CD4-positive, alpha-beta T cell treated with Interleukin-2 at 100 ng/mL for 4 hours (primary cell): ENCODE measurements around the gene FMN2.

ENCODE experiments used
- DNase-seq: peaks from one replicate; pipeline ENCODE4 v3.0.0-alpha.2; 2020; ENCODE audit warnings: low spot score

FMN2 gene

DNA sequence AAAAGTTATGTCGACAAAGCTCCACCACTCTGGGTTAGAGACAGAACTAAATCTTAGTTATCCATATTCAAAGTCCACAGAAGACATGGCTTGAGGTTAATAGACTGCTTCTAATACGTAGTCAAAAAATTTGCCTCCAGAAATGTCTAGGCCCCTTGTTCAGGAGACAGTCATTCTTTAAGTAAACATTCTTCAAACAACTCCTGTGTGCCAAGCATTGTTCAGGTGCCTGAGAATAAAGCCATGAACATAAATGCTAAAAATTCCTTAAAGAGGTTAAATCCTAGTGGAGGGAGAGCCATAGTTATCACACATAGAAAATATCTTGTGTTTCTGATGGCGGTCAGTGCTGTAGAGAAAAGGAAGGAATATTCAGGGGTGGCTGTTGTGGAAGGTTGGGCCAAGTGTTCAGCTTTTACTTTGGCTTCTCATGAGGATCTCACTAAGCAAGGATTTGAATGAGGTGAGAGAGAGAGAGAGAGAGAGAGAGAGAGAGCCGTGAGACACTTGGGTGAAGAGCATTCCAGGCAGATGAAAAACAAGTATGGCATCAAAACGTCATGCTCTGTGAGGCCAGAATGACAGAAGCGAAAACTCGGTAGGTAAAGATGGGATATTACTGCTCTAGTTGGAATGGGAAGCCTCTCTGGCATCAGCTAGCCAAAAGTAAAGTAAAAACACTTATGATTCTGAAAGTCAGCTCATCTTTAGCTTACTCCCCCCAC is 333.2 kb downstream of the FMN2 start:
- no peak for DNase-seq

DNA sequence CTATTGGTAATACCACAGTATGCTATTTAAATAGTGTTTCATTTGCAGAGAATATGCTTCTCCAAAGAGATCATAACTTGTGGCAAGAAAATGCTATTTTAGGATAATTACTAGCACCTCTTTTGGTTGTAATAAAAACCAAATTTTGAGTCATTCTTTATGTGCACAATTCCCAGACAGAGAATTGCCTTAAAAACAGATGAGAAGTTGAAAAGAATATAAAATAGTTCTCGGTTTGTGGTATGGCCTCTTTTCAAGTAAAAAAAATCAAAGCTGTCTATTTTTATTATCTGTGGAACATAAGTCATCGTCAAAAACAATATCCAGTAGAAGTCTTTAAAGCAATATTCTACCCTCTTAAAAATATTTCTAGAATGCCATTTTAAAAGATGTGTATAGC is 334.4 kb downstream of the FMN2 start:
- no peak for DNase-seq

DNA sequence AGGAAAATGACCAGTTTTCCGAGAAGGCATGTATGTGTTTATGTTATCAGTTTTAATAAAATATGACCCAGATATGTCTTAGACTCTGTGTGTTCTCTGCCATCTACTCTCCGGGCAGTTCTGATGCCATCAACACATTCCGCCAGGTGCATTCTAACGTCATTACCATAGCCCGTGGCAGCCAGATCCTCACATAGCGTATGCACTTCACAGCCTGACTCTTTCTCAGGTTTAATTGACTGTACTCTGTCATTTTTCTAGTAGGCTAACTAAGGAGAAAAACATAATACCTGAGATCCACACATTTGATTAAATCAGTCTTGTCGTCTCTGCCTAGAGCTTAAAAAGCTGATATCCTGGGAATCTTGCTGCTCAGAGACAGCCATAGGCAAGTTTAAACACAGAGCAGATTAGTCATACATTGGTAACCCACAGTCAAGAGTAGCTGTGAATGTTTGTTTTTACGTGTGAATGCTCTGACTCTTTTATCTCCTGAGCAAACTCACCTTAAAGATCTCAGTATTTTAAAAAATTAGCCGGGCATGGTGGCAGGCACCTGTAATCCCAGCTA is 344.4 kb downstream of the FMN2 start:
- no peak for DNase-seq

DNA sequence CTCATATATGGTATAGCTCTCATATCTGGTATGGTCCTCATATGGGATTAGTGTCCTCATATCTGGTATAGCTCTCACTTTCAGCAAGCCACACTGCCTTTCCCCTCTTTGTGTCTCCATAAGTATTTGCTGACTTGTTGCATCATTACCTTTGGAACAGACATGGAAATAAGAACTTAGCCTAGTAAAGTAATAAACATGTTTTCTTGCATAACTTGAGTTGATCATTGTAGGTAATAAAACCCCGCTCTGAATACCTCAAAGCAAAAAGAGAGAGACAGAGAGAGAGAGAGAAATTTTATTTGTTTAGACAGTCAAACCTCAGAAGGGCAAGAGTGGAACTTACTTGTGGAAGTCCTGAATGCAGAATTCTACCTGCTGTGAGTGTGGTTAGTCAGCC is 350.0 kb downstream of the FMN2 start:
- DNase-seq = no peak

DNA sequence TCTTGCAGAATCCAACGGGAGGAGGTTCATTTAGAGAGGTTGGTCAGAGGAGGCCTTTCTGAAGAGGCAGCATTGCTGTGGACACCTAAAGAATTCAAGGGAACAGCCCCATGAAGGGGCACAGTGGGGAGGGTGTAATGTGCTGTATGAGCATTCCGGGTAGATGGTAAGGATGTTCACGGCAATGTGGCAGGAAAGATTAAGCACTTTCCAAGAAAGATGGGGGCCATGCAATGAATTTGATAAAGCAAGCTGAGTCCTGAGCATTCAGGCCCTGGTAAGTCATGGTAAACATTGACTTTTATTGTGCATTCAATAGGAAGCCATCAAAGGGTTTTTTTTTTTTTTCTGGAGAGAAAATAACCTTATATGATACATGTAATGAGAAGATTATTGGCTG is 353.7 kb downstream of the FMN2 start:
- DNase-seq = no peak

DNA sequence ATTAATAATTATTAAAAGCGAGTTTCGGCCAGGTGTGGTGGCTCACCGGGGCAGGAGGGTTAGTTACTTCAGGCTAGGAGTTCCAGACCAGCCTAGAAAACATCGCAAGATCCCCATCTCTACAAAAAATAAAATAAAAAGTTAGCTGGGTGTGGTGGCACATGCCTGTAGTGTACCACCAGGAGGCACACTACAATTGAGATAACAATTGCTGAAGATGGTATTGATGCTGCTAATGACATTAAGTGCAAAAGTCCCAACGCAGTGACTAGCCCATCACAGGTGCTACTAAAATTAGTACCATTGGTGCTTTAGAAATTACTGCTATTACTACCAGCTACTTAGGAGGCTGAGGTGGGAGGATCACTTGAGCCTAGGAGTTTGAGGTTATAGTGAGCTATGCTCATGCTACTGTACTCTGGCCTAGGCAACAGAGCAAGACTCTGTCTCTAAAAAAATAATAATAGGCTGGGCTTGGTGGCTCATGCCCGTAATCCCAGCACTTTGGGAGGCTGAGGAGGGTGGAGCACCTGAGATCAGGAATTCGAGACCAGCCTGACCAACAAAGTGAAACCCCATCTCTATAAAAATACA is 363.6 kb downstream of the FMN2 start:
- DNase-seq = peak; percentile 28

DNA sequence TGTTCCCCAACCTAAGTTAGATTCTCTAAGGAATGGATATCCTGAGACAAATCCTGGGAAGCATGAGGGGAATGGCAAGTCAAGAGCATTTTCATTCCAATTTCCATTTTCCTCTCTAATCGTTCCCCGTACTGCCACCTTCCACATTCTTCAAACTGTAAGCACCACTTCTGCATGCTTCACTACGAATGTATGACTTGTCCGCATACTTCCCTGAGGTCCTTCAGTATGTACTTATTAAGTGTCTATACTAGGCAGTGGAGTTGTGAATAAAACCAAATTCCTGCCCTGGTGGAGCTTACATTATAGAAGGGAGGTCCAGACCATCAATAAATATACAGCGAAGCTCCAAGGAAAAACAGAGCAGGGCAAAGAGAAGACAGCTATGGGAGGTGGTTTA is 365.5 kb downstream of the FMN2 start:
- no peak for DNase-seq

DNA sequence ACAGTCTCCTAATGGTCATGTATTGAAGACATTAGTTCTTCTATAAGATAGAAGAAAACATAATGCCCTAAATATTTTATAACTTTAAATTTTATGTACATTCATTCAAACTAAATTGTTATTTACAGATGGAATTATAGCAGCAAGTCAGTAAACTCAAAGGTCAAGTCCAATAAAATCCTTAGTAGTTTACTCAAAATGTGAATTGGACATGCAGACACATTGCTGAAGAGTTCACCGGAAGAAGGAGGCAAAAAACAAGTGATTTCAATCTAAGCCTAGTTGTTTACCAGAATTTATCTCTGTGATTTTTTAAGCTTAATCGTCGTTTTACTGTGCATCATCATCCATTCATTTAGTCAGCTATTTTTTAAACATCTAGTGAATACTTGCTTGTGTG is 370.6 kb downstream of the FMN2 start:
- no peak for DNase-seq

DNA sequence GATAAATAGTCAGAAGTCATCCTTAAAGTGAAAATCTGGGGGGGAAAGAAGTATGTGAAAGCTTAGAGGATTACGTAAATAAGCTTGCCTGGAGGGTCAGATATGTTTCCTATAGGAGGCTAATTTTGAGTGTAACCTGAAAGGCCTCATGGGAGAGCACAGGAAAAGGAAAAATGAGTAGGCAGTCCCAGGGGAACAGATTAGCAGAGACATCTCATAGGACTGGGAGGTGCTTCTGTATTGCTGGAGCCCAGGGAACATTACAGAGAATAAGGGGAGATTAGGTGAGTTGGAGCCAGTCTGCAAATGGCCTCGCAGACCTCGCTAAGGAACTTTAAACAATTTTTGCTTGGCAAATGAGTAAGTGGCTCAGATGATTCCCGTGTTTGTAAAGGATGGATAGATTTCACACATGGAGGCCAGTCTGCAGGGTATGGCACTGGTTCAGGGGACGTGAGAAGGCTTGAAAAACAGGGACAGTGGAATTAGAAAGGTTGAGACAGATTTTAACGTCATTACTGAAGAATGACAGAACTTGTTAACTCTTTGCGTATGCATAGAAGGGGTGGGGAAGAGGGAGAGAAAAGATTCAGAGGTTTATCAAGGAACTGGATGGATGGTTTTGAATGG is 371.2 kb downstream of the FMN2 start:
- no peak for DNase-seq

DNA sequence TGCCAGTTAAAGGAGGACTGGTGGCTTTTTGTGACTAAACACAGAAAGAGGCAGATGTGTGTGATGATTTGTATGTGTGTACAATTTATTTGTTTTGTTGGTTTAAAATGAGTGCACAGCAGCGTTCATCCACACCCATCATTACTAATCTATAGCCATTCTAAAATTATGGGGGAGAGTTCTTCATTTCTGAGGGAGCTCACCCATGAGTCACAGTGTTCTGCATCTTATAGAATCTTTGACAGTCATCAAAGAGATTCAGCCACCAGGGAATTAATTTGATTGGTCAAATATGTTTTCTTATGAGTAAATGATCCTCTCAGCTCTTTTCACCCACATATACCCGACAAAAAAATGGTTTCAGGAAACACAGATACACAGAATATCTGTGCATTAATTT is 372.4 kb downstream of the FMN2 start:
- DNase-seq = no peak

DNA sequence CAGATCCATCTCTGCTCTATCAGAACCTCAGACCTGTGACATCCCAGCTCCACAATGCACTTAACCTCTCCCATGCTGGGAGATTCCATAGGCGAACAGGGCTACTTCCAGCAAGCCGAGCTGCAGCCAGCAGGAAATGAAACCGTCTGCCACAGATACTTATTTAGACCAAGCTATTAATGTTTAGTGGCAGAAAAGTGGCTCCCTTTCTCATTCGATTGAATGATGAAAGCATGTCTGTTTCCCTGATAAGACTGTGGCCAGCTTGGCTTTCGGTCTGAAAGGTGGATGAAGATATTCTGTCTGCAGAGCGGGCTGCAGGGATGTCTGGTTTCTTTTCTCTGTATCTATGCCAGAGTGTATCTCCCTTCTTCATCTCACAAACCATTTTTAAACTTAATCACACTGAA is 373.9 kb downstream of the FMN2 start:
- no peak for DNase-seq

DNA sequence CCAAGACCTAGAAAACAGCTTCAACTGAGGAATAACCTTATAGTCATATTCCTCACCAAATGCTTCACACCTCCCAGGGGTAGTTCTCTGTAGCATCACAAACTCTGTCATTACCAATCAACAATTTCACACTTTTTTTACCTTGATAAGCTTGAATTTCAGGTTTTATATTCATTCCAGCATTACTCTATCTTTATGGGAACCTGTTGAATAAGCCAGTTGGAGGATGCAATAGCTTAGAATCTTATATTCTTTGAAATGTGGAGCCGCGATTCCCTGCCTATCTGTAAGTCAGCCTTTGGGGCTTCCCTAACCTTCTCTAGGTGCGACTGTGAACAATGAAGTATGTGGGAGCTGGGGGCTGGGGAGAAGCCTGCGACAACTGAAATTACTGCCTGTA is 374.8 kb downstream of the FMN2 start:
- DNase-seq = no peak

DNA sequence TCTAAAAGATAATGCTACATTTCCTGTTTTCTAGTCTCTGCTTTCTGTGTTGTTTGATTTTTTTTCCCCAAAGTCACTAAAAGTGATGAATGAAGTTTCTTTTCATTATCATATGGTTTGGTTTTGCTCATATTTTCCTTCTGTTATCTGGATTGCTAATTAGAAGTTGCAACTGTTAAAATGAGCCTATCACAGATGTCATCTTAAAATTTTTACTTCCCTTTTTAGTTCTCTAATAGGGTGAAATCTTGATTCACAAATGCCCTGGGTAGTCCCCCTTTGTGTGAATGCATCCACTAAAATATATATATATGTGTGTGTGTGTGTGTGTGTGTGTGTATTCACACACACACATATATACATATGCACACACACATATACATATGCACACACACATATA is 376.2 kb downstream of the FMN2 start:
- DNase-seq = no peak

DNA sequence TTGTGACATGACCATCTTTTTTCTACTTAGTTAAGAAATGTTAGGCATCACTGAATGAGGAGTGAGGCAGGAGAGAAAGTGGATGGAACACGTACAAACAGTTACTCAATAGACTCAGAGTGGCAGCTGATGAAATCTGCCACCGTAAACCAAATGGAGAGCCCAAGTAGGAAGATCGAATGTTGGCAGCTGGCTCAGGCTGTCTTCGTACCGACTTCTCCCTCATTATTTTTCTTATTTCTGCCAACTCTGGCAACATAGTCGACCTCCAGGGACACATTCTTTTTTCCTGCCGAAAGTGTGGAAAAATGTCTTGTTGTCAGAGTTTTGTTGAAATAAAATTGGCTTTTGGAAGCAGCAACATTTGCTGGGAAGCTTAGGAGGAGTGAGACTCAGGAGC is 377.0 kb downstream of the FMN2 start:
- DNase-seq = no peak

DNA sequence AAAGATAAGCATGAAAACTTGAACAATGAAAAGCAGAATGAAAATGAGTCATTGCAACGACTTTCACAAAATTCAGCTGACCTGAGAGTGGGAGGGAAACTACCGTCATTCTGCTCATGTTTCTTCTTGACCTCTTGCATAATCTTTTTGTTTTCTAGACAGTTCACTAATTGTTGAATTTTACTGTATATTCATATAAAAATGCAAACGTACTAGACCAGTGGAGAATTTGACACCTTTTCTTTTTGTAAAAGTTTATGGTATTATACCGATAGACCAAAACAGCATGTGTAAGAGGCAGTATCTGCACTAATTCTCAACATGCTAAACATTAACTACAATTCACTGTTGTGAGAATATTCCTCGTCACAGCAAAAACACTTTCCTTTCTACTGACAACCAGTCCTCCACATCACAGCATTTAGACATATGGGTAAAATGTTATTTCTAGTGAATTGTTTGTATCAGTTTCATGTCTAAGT is 382.5 kb downstream of the FMN2 start:
- DNase-seq = no peak

DNA sequence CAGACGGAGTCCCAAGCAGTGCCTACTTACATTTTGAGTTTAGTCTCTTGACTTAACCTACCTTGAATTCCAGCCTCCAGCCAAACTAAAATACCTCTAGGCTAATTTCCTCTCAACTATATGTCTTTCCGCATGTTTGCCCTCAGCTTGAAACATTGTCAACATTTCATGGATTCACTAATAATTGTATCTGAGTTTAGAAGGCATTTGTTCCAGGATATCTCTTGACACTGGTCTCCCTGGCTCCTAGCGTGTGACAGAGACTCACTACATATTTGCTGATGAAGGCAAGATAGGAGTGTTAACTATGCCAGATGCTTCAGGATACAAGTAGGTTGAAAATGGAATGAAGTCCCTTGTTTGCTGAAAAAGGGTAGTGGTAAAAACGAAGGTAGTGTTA is 384.1 kb downstream of the FMN2 start:
- no peak for DNase-seq

DNA sequence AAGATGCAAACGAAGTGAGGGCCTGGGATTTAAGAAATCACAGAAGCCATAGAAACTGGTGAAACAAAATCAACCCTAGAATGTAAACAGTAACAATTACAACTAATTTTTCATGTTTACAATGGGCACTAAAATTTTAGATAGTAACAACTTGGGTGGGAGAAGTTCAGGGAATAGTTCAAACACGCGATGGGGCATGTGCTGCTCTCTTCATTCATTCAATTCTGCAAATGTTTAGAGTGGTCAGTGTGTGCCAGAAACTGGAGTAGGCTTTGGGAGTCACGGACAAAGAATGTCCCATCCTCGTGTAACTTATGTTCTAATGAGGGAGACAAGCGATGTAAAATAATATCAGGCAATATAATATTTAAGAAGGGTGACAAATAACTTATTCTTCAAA is 386.9 kb downstream of the FMN2 start:
- no peak for DNase-seq

DNA sequence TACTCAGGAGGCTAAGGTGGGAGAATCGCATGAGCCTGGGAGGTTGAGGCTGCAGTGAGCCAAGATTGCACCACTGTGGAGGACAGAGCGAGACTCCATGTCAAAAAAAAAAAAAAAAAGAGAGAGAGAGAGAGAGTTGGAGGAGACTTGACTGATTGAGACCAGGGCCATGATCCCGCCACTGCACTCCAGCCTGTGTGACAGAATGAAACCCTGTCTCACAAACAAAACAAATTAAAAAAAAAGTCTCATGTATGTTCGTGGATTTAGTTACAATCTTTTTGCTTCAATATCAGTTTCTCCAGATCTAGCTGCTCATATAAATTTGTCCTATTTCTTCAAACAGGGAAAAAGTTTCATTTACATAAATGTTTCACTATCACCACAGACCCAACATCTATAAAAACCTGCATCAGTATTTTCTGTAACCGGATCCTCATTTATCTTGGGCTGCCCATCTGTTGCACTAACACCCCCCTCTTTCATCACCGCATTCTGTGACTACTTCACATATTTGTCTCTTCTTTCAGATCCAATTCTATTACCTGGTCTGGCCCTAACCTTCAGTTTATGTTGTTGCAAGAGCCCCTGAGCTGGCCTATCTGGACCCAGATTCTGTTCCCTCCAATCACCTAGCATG is 393.2 kb downstream of the FMN2 start:
- no peak for DNase-seq

DNA sequence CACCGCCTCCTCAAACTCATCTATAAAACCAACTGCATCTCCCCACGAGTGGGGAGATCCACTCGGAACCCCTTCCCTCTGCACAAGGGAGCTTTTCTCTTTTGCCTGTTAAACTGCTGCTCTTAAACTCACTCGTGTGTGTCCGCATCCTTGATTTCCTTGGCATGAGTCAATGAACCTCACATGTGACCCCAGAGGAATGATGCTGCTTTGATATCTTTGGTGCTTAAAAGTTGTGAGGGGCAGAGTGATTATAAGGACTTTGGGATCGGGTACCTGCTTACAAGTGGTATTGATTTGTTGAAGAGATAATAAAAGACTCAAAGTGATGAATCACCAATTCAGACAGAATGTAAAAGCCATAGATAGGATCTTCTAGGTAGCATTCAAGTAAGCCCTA is 394.9 kb downstream of the FMN2 start:
- no peak for DNase-seq

DNA sequence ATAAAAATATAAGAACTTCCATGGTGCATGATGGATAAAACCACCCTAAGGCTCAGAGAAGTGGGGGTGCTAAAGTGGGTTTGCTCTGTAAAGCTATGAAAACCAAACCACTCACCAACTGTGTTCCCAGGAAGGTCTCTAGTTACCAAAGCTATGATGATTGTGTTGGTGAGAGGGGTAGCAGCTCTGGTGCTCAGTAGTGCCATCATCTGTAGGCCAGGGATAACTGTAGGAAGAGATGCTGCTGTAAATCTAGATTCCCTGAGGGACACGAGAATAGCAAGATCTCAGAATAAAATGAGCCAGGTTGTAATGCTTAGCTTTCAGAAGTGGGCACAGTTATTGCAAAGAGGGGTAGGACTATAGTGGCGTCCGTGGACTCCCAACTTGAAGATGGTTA is 395.8 kb downstream of the FMN2 start:
- no peak for DNase-seq

DNA sequence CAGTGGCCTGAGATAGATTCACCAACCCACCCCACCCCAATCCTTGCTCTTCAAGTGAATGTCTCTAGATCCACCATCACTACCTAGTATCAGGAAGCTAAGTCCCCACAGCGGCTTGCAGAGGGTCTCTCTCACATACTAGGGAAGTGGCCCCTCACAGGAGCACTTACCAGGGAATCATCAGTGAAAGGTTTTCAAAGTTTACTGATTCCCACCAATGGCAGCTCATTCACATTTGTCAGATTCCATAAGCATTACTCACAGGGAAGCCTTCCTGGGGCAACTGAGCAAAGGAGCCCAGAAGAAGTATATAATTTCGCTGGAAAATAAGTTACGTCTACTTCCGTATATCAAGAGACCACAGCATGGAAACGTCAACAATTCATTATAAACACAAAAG is 399.5 kb downstream of the FMN2 start:
- no peak for DNase-seq

DNA sequence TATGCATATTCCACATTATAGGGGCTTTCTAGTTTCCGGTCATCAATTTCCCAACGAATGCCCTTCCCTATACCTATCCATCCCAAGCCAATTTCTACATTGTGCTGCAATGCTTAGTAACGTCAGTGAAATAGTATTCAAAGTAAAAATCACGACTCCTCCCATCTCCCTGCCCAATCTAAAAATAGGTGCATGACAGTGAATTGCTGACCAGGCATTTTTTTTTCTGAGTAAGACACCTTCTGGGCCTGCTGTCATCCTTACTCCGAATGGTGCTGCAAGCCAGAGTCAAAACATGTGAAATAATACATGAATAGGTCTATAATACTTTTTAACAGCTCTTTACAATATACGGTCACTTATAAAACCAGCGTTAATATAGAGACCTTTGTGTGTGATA is 400.1 kb downstream of the FMN2 start:
- DNase-seq = no peak
